Smooth muscle cell (in vitro differentiated cells): ENCODE results near the gene FOXO6. TPM values are rescaled to one million over a fixed set of nuclear protein-coding genes. Genes with fewer than 3 reads are reported as not detected.

Experiments used
- DNase-seq: peaks from one replicate; lab custom pipeline; 2025; ENCODE audit not compliant: unreplicated experiment; lab: John Stamatoyannopoulos, UW
- H2AFZ ChIP-seq: fragments of 200-600 bp; sonication (generic); 2 replicates; pipeline ENCODE4 v1.6.0; 2016; ENCODE audit warnings: antibody characterized with exemption, low read depth, mild to moderate bottlenecking
- H3F3A ChIP-seq: fragments of 200-600 bp; sonication (generic); 2 replicates; pipeline ENCODE4 v1.6.0; 2017; ENCODE audit warnings: antibody characterized with exemption, low read depth
- H3K27ac ChIP-seq: fragments of 200-600 bp; sonication (generic); 2 replicates; pipeline ENCODE4 v1.5.1; 2016; ENCODE audit warnings: low read depth, mild to moderate bottlenecking
- H3K27me3 ChIP-seq: fragments of 200-600 bp; sonication (generic); 2 replicates; pipeline ENCODE4 v1.6.1; 2016; ENCODE audit warnings: low read depth, mild to moderate bottlenecking
- H3K36me3 ChIP-seq: fragments of 200-600 bp; sonication (generic); 2 replicates; pipeline ENCODE4 v1.5.1; 2016; ENCODE audit warnings: low read depth
- H3K4me1 ChIP-seq: fragments of 200-600 bp; sonication (generic); 2 replicates; pipeline ENCODE4 v1.5.1; 2016; ENCODE audit warnings: low read depth
- H3K4me2 ChIP-seq: fragments of 200-600 bp; sonication (generic); 2 replicates; pipeline ENCODE4 v1.6.0; 2016; ENCODE audit warnings: mild to moderate bottlenecking
- H3K4me3 ChIP-seq: fragments of 200-600 bp; sonication (generic); 2 replicates; pipeline ENCODE4 v1.5.1; 2016; ENCODE audit warnings: mild to moderate bottlenecking
- H3K79me2 ChIP-seq: fragments of 200-600 bp; sonication (generic); 2 replicates; pipeline ENCODE4 v1.6.0; 2016; ENCODE audit warnings: low read depth, mild to moderate bottlenecking
- H3K9ac ChIP-seq: fragments of 200-600 bp; sonication (generic); 2 replicates; pipeline ENCODE4 v1.6.0; 2016; ENCODE audit warnings: low read depth
- H3K9me3 ChIP-seq: fragments of 200-600 bp; sonication (generic); replicated peaks from 2 replicates; pipeline ENCODE4 v1.5.1; 2016; ENCODE audit warnings: low read depth
- H4K20me1 ChIP-seq: fragments of 200-600 bp; sonication (generic); 2 replicates; pipeline ENCODE4 v1.6.0; 2016; ENCODE audit warnings: low read depth
- WGBS: methylation state at CpG from one replicate; pipeline ENCODE4 v1.1.7; 2016; ENCODE audit warnings: low lambda C conversion rate; 5-methylcytosine and 5-hydroxymethylcytosine counted together
- polyA plus RNA-seq: library from polyadenylated mRNA; unstranded; fragments of >200 nt; fragmentation: Nextera tagmentation; extraction: Ambion mirVana; gene quantifications from 2 replicates; pipeline ENCODE4 v1.2.1, GENCODE V29; 2016
- total RNA-seq: library from RNA; depleted of rRNA; stranded (reverse); fragments of >200 nt; gene quantifications from 2 replicates; pipeline ENCODE4 v1.2.3, GENCODE V29; 2014
- TF ChIP-seq, protein P1 (sequence below): fragments of 200-600 bp; sonication (generic); IDR thresholded peaks from 2 replicates; pipeline ENCODE4 v1.5.1; 2017; ENCODE audit warnings: borderline replicate concordance, mild to moderate bottlenecking, antibody characterized with exemption; ENCODE audit not compliant: insufficient read depth, poor library complexity, severe bottlenecking

The FOXO6 gene
- total and polyA plus RNA-seq, 2 experiments from 2014 or later: 0.85 to 1.7 TPM

DNA sequence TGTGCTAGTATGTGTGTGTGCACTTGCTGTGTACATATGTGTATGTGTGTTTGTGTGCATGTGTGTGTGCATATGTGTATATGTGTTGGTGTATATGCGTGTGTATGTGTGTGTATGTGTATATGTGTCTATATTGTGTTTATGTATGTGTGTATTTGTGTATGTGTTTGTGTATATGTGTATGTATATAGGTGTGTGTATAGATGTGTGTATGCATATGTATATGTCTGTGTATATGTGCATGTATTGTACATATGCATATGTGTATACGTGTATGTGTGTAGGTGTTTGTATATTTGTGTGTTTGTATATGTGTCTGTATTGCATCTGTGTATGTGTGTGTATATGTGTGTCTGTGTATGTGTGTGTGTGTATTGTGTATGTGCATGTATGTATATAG, 64.1 kb downstream of the FOXO6 start:
- no peaks in the 10 kb centered on the region for H4K20me1 ChIP-seq
- TF ChIP-seq, protein P1, sequence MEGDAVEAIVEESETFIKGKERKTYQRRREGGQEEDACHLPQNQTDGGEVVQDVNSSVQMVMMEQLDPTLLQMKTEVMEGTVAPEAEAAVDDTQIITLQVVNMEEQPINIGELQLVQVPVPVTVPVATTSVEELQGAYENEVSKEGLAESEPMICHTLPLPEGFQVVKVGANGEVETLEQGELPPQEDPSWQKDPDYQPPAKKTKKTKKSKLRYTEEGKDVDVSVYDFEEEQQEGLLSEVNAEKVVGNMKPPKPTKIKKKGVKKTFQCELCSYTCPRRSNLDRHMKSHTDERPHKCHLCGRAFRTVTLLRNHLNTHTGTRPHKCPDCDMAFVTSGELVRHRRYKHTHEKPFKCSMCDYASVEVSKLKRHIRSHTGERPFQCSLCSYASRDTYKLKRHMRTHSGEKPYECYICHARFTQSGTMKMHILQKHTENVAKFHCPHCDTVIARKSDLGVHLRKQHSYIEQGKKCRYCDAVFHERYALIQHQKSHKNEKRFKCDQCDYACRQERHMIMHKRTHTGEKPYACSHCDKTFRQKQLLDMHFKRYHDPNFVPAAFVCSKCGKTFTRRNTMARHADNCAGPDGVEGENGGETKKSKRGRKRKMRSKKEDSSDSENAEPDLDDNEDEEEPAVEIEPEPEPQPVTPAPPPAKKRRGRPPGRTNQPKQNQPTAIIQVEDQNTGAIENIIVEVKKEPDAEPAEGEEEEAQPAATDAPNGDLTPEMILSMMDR: no peak
- DNase-seq: no peak
- H2AFZ ChIP-seq: no peak overlapping the region
- no peaks in the 10 kb centered on the region for H3K9me3 ChIP-seq
- H3F3A ChIP-seq: no peaks in the 10 kb centered on the region
- 92% methylated on average over 2 of the region's 2 CpGs for WGBS
- no peak overlapping the region for H3K9ac ChIP-seq
- no peaks in the 10 kb centered on the region for H3K4me1 ChIP-seq
- H3K4me2 ChIP-seq: no peak overlapping the region
- no peaks in the 10 kb centered on the region for H3K27me3 ChIP-seq
- no peak overlapping the region for H3K4me3 ChIP-seq
- H3K36me3 ChIP-seq: no peaks in the 10 kb centered on the region
- H3K79me2 ChIP-seq: no peaks in the 10 kb centered on the region
- no peak overlapping the region for H3K27ac ChIP-seq

DNA sequence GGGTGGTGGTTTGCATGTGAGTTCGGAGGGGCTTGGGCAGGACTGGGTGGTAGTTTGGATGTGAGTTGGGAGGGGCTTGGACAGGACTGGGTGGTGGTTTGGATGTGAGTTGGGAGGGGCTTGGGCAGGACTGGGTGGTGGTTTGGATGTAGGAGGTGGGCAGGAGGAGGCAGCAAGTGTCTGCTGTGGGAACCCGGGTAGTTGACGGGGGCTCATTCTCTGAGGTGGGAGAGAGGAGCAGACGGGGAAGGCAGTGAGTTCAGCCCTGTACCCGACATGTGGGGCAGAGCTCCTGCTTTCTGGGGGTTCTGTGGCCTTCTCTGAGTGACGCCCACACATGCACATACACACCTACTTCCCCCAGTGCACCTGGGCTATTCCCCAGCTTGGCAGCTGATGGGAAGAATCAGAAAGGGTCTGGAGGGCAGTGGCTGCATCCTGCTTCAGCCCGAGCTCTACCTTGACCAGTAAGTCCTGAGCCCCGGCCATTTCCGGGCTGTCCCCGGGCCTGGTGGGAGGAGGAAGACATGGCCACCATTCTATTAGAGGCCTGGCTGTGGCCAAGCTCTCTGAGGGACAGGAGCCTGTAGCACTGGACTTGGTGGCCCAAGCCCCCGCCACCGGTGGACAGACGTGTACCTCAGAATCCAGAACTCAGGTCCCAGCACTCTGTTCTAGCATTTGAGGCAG, 65.1 kb downstream of the FOXO6 start:
- no peak overlapping the region for H3K4me3 ChIP-seq
- H3K27me3 ChIP-seq: no peaks in the 10 kb centered on the region
- H3K79me2 ChIP-seq: no peaks in the 10 kb centered on the region
- H3K4me1 ChIP-seq: no peaks in the 10 kb centered on the region
- H3K36me3 ChIP-seq: no peaks in the 10 kb centered on the region
- no peaks in the 10 kb centered on the region for H3F3A ChIP-seq
- H3K27ac ChIP-seq: no peak overlapping the region
- no peak overlapping the region for H2AFZ ChIP-seq
- no peak for DNase-seq
- no peaks in the 10 kb centered on the region for H4K20me1 ChIP-seq
- 90% methylated on average over 12 of the region's 13 CpGs for WGBS
- H3K9me3 ChIP-seq: no peaks in the 10 kb centered on the region
- TF ChIP-seq, protein P1: no peak
- H3K4me2 ChIP-seq: no peak overlapping the region
- H3K9ac ChIP-seq: no peak overlapping the region

DNA sequence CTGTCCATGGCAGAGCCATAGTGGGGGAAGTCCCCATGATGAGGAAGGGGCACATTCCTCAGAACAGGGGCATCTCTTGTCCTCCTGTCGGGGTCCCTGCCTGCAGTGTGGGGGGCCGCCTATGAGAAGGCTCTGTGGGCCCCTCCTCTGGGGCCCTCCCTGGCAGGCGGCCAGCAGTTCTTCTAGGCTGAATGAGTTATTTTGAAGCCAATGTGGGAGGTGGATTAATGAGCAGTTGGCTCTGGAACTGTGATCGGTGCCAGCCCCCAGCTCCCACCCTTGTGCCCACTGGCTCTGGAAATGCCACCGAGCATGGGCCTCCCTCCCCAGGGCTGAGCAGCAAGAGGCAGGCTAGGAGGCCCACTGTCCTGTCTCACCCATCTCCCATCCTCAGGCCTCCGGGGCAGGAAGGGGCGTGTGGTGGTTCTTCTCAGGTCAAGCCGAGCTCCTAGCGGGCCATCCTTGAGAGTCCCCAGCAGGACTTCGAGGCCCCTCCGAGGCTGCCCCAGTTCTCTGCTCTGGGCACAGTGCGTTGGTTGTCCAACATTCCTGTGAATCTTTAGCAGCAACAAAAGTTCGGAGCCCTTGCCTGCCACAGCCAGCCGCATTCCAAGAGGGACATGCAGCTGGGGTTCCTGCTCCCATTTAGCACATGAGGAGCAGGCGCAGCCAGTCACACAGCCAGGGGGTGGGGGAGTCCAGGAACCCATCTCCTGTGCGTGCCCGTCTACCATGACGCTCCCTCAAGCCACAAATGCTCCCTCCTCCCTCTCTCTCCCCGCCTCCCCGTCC, 66.1 kb downstream of the FOXO6 start:
- 83% methylated on average over 20 of the region's 20 CpGs for whole genome bisulfite sequencing
- no peaks in the 10 kb centered on the region for H4K20me1 ChIP-seq
- no peaks in the 10 kb centered on the region for H3F3A ChIP-seq
- no peak overlapping the region for H3K9ac ChIP-seq
- H3K9me3 ChIP-seq: no peaks in the 10 kb centered on the region
- no peaks in the 10 kb centered on the region for H3K36me3 ChIP-seq
- no peak overlapping the region for H3K4me2 ChIP-seq
- no peaks in the 10 kb centered on the region for H3K79me2 ChIP-seq
- TF ChIP-seq, protein P1: no peak
- H3K4me3 ChIP-seq: no peak overlapping the region
- H3K4me1 ChIP-seq: no peaks in the 10 kb centered on the region
- H3K27me3 ChIP-seq: no peaks in the 10 kb centered on the region
- no peak overlapping the region for H2AFZ ChIP-seq
- no peak overlapping the region for H3K27ac ChIP-seq
- DNase-seq: no peak
